Activated naive CD8-positive, alpha-beta T cell (primary cell): ENCODE data around the gene XRCC1.
A peak's percentile ranks its signal among the peaks of the same experiment; 100 is the strongest.

Experiments
- H3K27ac Mint-ChIP-seq: one replicate; pipeline ENCODE4 v1.8.0; 2021; ENCODE audit warnings: mixed read lengths
- H3K27me3 Mint-ChIP-seq: one replicate; pipeline ENCODE4 v1.8.0; 2021; ENCODE audit warnings: mixed read lengths
- H3K36me3 Mint-ChIP-seq: one replicate; pipeline ENCODE4 v1.8.0; 2021; ENCODE audit warnings: mixed read lengths
- H3K4me1 Mint-ChIP-seq: one replicate; pipeline ENCODE4 v1.8.0; 2021; ENCODE audit warnings: low read depth, mixed read lengths
- H3K4me3 Mint-ChIP-seq: one replicate; pipeline ENCODE4 v1.8.0; 2021; ENCODE audit warnings: mild to moderate bottlenecking, mixed read lengths
- H3K9me3 Mint-ChIP-seq: one replicate; pipeline ENCODE4 v1.8.0; 2021; ENCODE audit warnings: low read depth, mixed read lengths

XRCC1 gene

DNA sequence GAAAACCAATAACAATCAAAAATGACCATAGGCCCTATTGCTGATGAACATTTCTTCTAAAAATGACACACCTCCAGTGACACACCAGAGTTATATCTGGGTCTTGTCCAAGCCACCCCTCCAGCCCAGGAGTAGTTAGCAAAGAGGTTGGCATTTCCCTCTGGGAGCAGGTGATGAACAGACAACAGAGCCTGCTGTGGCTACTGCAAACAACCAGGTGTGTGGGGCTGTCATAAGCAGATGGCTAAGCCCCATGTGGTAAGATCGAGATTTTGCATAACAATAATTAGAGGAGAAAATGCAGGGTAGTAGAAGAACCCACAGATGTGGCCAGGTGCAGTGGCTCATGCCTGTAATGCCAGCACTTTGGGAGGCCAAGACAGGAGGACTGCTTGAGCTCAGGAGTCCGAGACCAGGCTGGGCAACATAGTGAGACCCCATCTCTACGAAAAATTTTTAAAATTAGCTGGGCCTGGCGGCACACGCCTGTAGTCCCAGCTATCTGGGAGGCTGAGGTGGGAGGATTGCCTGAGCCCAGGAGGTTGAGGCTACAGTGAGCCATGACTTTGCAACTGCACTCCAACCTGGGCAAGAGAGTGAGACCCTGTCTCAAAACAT lies 5.0 kb downstream of the XRCC1 start:
- H3K27ac Mint-ChIP-seq = no peak overlapping the region
- no peaks in the 10 kb centered on the region for H3K27me3 Mint-ChIP-seq
- H3K4me1 Mint-ChIP-seq = peaks cover 38% of the 10 kb centered on the region
- peaks cover 5% of the 10 kb centered on the region for H3K36me3 Mint-ChIP-seq
- H3K4me3 Mint-ChIP-seq = no peak overlapping the region
- H3K9me3 Mint-ChIP-seq = no peaks in the 10 kb centered on the region

GRCh38 chr19:43569657-43570056 lies 5.7 kb downstream of the XRCC1 start:
- Mint-ChIP-seq H3K36me3 (peaks cover 5% of the 10 kb centered on the region), H3K27me3 (no peaks in the 10 kb centered on the region), H3K4me1 (peaks cover 37% of the 10 kb centered on the region), H3K9me3 (no peaks in the 10 kb centered on the region), H3K27ac (no peak overlapping the region), H3K4me3 (no peak overlapping the region)

GRCh38 chr19:43564800-43565199 lies 10.5 kb downstream of the XRCC1 start:
- Mint-ChIP-seq H3K4me3 (no peak overlapping the region), H3K27ac (peak overlapping the region; percentile 80), H3K36me3 (peaks cover 11% of the 10 kb centered on the region), H3K9me3 (no peaks in the 10 kb centered on the region), H3K27me3 (no peaks in the 10 kb centered on the region), H3K4me1 (peaks cover 58% of the 10 kb centered on the region)

GRCh38 chr19:43563816-43564457 lies 11.4 kb downstream of the XRCC1 start:
- H3K27ac Mint-ChIP-seq = peak overlapping the region; percentile 93
- H3K4me1 Mint-ChIP-seq = peaks cover 57% of the 10 kb centered on the region
- peak overlapping the region; percentile 25 for H3K4me3 Mint-ChIP-seq
- no peaks in the 10 kb centered on the region for H3K27me3 Mint-ChIP-seq
- H3K36me3 Mint-ChIP-seq = peaks cover 11% of the 10 kb centered on the region
- no peaks in the 10 kb centered on the region for H3K9me3 Mint-ChIP-seq

DNA sequence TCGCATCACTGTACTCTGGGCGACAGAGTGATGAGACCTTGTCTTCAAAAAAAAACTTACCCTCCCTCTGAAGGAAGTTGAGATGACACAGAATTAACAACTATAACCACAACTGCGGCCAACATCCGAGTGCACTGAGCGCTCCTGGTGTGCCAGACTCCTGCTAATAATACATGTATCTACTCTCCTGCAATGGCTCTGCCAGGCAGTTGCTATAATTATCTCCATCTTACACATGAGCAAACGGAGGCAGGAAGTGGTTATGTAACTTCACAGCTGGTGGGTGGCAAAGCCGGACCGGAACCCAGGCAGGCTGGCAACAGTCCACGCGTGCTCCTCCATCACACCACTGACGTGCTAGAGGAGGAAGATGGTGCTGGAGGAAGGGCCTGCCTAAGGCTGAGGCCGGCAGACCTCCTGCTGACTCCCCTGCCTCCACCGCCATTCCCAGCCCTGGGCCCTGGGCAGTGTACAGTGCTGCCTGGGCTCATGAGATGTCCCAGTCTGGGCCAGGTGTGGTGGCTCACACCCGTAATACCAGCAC lies 12.6 kb downstream of the XRCC1 start:
- H3K4me3 Mint-ChIP-seq = peak overlapping the region; percentile 76
- H3K27me3 Mint-ChIP-seq = no peaks in the 10 kb centered on the region
- peak overlapping the region; percentile 93 for H3K27ac Mint-ChIP-seq
- H3K36me3 Mint-ChIP-seq = peaks cover 11% of the 10 kb centered on the region
- H3K9me3 Mint-ChIP-seq = no peaks in the 10 kb centered on the region
- H3K4me1 Mint-ChIP-seq = peaks cover 57% of the 10 kb centered on the region

DNA sequence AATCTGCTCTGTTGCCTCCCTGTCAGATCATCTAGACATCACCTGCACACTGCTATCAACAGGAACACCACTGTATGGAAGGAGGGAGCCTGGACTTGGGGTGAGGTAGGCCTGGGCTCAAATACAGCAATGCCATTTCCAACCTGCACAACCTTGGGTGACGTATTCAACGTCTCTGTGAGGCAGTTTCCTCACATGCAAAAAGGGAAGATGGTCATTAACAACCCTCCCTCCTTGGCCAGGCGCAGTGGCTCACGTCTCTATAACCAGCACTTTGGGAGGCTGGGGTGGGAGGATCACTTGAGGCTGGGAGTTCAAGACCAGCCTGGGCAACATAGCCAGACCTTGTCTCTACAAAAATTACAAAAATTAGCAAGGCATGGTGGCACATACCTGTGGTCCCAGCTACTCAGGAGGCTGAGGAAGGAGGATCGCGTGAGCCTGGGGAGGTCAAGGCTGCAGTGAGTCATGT lies 13.1 kb downstream of the XRCC1 start:
- H3K27me3 Mint-ChIP-seq = no peaks in the 10 kb centered on the region
- H3K4me3 Mint-ChIP-seq = peak overlapping the region; percentile 76
- no peaks in the 10 kb centered on the region for H3K9me3 Mint-ChIP-seq
- H3K27ac Mint-ChIP-seq = peak overlapping the region; percentile 93
- peaks cover 57% of the 10 kb centered on the region for H3K4me1 Mint-ChIP-seq
- H3K36me3 Mint-ChIP-seq = peaks cover 11% of the 10 kb centered on the region

GRCh38 chr19:43561139-43561970 lies 14.0 kb downstream of the XRCC1 start:
- peak overlapping the region; percentile 76 for H3K4me3 Mint-ChIP-seq
- peaks cover 54% of the 10 kb centered on the region for H3K4me1 Mint-ChIP-seq
- H3K27ac Mint-ChIP-seq = peak overlapping the region; percentile 93
- H3K9me3 Mint-ChIP-seq = no peaks in the 10 kb centered on the region
- H3K36me3 Mint-ChIP-seq = peaks cover 9% of the 10 kb centered on the region
- no peaks in the 10 kb centered on the region for H3K27me3 Mint-ChIP-seq

DNA sequence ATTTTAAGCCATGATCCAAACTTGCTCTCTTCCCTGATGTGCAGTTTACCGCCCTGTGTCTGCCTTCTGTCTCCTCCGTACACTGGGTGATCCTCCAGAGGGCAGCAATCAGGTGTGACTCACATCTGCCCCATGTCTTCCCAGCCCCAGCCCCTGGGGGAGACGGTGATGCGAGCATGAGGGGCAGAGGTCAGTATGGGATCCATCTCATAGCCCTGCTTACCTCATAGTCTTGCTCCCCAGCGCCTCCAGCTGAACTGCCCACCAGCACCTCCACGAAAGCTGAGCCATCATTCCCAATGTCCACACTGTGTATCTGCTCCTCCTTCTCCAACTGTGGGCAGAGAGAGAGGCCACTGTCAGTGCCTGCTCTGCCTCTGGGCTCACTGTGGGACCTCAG lies 14.6 kb downstream of the XRCC1 start:
- H3K4me1 Mint-ChIP-seq = peaks cover 56% of the 10 kb centered on the region
- peak overlapping the region; percentile 44 for H3K4me3 Mint-ChIP-seq
- H3K27me3 Mint-ChIP-seq = no peaks in the 10 kb centered on the region
- H3K27ac Mint-ChIP-seq = peak overlapping the region; percentile 93
- H3K36me3 Mint-ChIP-seq = peaks cover 9% of the 10 kb centered on the region
- H3K9me3 Mint-ChIP-seq = no peaks in the 10 kb centered on the region

DNA sequence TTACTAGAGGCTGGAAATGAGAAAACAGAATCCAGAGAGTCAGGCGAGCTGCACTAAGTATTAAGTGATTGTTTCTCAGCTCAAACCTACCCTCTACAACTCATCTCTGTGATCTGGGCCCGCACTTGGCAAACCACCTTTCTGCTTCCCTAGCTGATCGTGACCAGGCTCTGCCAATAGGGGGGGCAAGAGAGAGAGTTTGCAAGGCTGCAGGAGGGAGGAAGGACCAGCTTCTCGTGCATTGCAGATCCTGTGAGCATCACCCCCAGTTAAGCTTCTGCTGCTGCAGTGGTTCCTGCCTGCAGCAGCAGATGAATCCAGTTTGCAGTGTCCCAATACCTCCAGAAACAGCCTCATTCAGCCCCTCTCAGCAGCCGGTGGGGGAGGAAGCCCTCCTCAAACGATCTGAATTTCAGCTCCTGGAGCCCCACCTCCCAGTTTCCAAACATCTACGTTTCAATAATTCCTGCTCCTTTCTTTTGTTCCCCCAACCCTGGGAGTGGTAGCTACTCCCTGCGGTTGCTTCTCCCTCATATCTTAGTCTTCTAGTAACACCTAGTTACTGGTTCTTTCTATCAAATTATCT lies 20.0 kb downstream of the XRCC1 start:
- Mint-ChIP-seq H3K36me3 (peaks cover 5% of the 10 kb centered on the region), H3K27ac (peak overlapping the region; percentile 77), H3K4me1 (peaks cover 14% of the 10 kb centered on the region), H3K9me3 (no peaks in the 10 kb centered on the region), H3K4me3 (no peak overlapping the region), H3K27me3 (no peaks in the 10 kb centered on the region)

- peak overlapping the region; percentile 64 for H3K27ac Mint-ChIP-seq
Observed at GRCh38 chr19:43554317-43554895, 20.9 kb downstream of the XRCC1 start.

DNA sequence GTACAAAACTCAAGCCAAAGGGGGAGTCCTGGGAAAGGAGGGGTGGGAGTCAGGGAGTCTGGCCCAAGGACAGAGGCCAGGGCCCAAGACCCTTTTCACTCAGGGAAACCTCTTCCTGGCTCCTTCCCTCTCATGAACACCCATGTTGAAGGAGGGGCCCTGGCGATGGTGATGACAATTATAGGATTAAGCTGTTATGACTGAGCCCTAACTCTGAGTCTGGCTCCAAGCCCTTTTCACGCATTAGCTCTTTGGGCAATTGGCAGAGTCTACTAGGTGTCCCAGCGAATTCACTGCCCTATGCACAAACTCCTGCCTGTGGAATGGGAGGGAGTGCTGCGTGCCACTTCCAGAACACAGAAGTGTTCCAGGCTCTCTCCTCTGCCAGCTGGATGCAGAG lies 21.7 kb downstream of the XRCC1 start:
- H3K36me3 Mint-ChIP-seq = peaks cover 5% of the 10 kb centered on the region
- no peaks in the 10 kb centered on the region for H3K9me3 Mint-ChIP-seq
- no peaks in the 10 kb centered on the region for H3K27me3 Mint-ChIP-seq
- no peak overlapping the region for H3K27ac Mint-ChIP-seq
- H3K4me1 Mint-ChIP-seq = peaks cover 12% of the 10 kb centered on the region
- no peak overlapping the region for H3K4me3 Mint-ChIP-seq

More at GRCh38 chr19:43554317-43554895, 20.9 kb downstream of the XRCC1 start:
- H3K9me3 Mint-ChIP-seq = no peaks in the 10 kb centered on the region
- H3K36me3 Mint-ChIP-seq = peaks cover 5% of the 10 kb centered on the region
- H3K4me3 Mint-ChIP-seq = no peak overlapping the region
- no peaks in the 10 kb centered on the region for H3K27me3 Mint-ChIP-seq
- peaks cover 12% of the 10 kb centered on the region for H3K4me1 Mint-ChIP-seq

- H3K4me3 Mint-ChIP-seq = no peak overlapping the region
- H3K9me3 Mint-ChIP-seq = no peaks in the 10 kb centered on the region
- H3K27me3 Mint-ChIP-seq = no peaks in the 10 kb centered on the region
- peaks cover 12% of the 10 kb centered on the region for H3K4me1 Mint-ChIP-seq
- peaks cover 5% of the 10 kb centered on the region for H3K36me3 Mint-ChIP-seq
- no peak overlapping the region for H3K27ac Mint-ChIP-seq
Observed at GRCh38 chr19:43552616-43553015, 22.7 kb downstream of the XRCC1 start.

GRCh38 chr19:43552198-43552450 lies 23.2 kb downstream of the XRCC1 start:
- no peaks in the 10 kb centered on the region for H3K9me3 Mint-ChIP-seq
- no peaks in the 10 kb centered on the region for H3K27me3 Mint-ChIP-seq
- peaks cover 10% of the 10 kb centered on the region for H3K4me1 Mint-ChIP-seq
- H3K4me3 Mint-ChIP-seq = no peak overlapping the region
- H3K36me3 Mint-ChIP-seq = peaks cover 5% of the 10 kb centered on the region
- H3K27ac Mint-ChIP-seq = no peak overlapping the region

- no peaks in the 10 kb centered on the region for H3K9me3 Mint-ChIP-seq
- H3K36me3 Mint-ChIP-seq = peaks cover 5% of the 10 kb centered on the region
- peak overlapping the region; percentile 73 for H3K27ac Mint-ChIP-seq
- H3K4me1 Mint-ChIP-seq = peaks cover 10% of the 10 kb centered on the region
- H3K4me3 Mint-ChIP-seq = no peak overlapping the region
- H3K27me3 Mint-ChIP-seq = no peaks in the 10 kb centered on the region
Observed at GRCh38 chr19:43551399-43552197, 23.7 kb downstream of the XRCC1 start.
